Measurements from ENCODE around the gene CFAP210. TPM values are rescaled to one million over a fixed set of nuclear protein-coding genes. Genes with fewer than 3 reads are reported as not detected.

The CFAP210 gene, protein sequence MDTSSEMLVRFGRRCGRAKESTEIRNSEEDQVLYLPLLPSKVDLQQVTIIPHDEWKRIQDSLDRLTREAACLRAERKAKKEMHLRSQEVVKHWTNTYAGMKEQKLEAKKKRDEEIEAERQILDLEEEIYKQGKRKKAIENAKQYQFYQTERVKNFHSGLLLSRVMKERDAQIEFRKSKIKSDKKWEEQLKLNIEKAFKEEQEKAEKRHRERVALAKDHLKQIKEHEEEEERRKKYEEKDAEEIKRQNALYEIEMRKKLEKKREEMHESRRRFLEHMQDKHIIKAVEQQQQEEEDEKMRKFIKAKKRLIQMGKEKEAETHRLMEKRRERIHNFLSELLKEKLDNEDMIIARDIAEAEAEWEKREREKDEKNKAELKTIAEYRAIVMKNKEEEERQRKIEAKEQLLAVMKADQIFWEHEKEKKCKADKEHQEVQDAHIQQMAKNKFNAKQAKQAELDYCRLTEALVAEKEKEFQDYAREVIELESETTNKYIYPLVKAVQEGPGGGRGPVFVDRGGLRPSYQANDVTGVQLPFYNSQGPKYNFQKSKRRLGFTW
- total RNA-seq (ENCODE audit: unreplicated experiment) = 0.41 TPM
- long read RNA-seq, partial matches to known transcripts = 0 of 4 reads
- long read RNA-seq, other reads (novel, unspliced or antisense) = 4 of 4 reads

DNA sequence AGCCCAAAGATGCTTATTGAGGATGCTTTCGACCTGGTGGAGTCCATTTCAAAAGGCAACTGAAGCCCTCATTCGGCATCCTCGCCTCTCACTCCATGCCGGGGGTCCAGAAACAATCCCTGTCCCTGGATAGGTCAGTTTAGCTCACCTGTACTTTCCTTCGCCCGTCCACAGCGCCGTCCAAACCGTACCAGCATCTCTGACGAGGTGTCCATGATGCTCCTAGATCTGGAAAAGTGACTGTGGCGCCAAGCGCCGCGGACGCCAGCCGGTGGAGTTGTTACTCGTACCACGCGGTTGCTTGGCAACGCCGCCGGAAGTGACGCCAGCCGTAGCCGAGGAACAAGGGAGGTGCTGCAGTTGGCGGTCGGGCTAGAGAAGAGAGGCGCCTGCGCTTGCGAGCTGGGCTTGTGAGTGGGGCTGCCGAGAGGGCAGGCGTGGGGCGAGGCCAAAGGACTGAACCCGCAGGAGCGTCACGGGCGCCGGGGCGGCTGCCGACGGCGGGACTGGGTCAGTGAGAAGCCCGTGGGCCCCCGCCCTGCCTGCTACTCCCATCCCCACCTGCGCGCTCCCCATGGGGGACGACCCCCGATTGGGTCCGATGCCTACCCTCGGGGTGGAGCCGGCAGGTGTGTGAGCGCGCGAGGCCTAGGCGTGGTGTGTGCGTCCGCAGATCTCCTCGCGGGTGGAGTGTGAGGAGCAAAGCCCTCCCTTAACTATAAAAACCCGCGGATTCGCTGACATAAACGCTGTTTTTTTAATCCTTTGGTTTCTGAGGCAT, at the start of gene CFAP210, which contains the start of gene PHOSPHO2:
CFAP210 (minus strand) TSS at position 293 of the 781 bp plus-strand sequence; CDS start at position 215, 78 bp downstream.
PHOSPHO2 (plus strand) TSS at position 357 of the 781 bp plus-strand sequence. CDS start 6,503 bp downstream, outside the sequence.
- TF ChIP-seq, protein P1, sequence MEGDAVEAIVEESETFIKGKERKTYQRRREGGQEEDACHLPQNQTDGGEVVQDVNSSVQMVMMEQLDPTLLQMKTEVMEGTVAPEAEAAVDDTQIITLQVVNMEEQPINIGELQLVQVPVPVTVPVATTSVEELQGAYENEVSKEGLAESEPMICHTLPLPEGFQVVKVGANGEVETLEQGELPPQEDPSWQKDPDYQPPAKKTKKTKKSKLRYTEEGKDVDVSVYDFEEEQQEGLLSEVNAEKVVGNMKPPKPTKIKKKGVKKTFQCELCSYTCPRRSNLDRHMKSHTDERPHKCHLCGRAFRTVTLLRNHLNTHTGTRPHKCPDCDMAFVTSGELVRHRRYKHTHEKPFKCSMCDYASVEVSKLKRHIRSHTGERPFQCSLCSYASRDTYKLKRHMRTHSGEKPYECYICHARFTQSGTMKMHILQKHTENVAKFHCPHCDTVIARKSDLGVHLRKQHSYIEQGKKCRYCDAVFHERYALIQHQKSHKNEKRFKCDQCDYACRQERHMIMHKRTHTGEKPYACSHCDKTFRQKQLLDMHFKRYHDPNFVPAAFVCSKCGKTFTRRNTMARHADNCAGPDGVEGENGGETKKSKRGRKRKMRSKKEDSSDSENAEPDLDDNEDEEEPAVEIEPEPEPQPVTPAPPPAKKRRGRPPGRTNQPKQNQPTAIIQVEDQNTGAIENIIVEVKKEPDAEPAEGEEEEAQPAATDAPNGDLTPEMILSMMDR (IDR thresholded peaks at IDR 0.05; ENCODE audit: unreplicated experiment) = no peak
- peaks cover 18% of the 10 kb centered on the region for H3K4me1 Mint-ChIP-seq (ENCODE audit: unreplicated experiment)
- DNase-seq (ENCODE audit: low spot score) = peak; percentile 98
- peaks cover 5% of the 10 kb centered on the region for H3K36me3 Mint-ChIP-seq (ENCODE audit: low read depth, unreplicated experiment)
- no peaks in the 10 kb centered on the region for H3K9me3 Mint-ChIP-seq (ENCODE audit: unreplicated experiment)
- H3K27ac Mint-ChIP-seq (ENCODE audit: unreplicated experiment) = peak within 1 kb of the TSS; percentile 97
- peaks cover 10% of the 10 kb centered on the region for H3K27me3 Mint-ChIP-seq (ENCODE audit: unreplicated experiment)
- H3K4me3 Mint-ChIP-seq (ENCODE audit: unreplicated experiment) = peak within 1 kb of the TSS; percentile 94

DNA sequence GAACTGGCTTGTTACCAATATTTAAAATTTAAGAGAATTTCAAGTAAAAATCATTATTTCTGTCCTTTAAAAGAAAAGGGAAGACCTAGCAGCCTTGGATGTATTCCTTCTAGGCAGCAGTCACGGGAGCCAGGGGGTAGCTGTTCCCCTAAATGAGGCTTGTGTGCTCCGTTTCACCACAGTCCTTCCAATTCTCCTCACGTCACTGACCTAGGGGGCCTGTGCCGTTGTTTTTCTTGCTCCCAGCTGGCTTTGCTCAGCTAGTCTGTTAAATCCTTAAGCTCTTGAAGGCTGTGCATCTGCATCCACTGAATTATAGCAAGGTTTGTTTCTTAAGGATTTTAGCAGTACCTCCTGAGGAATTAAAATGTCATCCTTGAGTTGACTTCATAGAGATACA, 49.3 kb upstream of the CFAP210 start:
- Mint-ChIP-seq H3K27me3 (ENCODE audit: unreplicated experiment) (no peaks in the 10 kb centered on the region), H3K27ac (ENCODE audit: unreplicated experiment) (no peak overlapping the region), H3K4me3 (ENCODE audit: unreplicated experiment) (no peak overlapping the region), H3K4me1 (ENCODE audit: unreplicated experiment) (peaks cover 2% of the 10 kb centered on the region), H3K36me3 (ENCODE audit: low read depth, unreplicated experiment) (peaks cover 41% of the 10 kb centered on the region), H3K9me3 (ENCODE audit: unreplicated experiment) (no peaks in the 10 kb centered on the region)
- TF ChIP-seq, protein P1 (IDR thresholded peaks at IDR 0.05; ENCODE audit: unreplicated experiment) = no peak
- DNase-seq (ENCODE audit: low spot score) = no peak

DNA sequence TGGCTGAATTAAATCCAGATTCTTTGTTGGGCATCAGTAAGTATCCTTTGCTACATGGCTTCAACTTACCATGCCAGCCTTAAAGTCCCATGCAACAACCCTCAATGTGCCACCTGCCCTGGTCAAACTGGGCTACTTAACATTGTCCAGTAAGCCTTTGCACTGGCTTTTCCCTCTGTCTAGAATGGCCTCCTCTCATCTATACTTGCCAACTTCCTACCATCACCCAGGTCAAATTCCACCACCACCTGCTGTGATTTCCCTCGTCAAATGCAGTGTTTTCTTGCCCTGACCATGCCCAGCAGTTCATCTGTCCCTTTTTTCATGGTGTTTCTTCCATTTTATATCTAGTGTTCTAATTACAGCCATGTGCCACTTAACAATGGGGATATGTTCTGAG, 45.1 kb upstream of the CFAP210 start:
- H3K27me3 Mint-ChIP-seq (ENCODE audit: unreplicated experiment) = peaks cover 4% of the 10 kb centered on the region
- peaks cover 21% of the 10 kb centered on the region for H3K36me3 Mint-ChIP-seq (ENCODE audit: low read depth, unreplicated experiment)
- DNase-seq (ENCODE audit: low spot score) = no peak
- no peak overlapping the region for H3K27ac Mint-ChIP-seq (ENCODE audit: unreplicated experiment)
- no peak overlapping the region for H3K4me3 Mint-ChIP-seq (ENCODE audit: unreplicated experiment)
- H3K9me3 Mint-ChIP-seq (ENCODE audit: unreplicated experiment) = no peaks in the 10 kb centered on the region
- TF ChIP-seq, protein P1 (IDR thresholded peaks at IDR 0.05; ENCODE audit: unreplicated experiment) = no peak
- peaks cover 21% of the 10 kb centered on the region for H3K4me1 Mint-ChIP-seq (ENCODE audit: unreplicated experiment)

DNA sequence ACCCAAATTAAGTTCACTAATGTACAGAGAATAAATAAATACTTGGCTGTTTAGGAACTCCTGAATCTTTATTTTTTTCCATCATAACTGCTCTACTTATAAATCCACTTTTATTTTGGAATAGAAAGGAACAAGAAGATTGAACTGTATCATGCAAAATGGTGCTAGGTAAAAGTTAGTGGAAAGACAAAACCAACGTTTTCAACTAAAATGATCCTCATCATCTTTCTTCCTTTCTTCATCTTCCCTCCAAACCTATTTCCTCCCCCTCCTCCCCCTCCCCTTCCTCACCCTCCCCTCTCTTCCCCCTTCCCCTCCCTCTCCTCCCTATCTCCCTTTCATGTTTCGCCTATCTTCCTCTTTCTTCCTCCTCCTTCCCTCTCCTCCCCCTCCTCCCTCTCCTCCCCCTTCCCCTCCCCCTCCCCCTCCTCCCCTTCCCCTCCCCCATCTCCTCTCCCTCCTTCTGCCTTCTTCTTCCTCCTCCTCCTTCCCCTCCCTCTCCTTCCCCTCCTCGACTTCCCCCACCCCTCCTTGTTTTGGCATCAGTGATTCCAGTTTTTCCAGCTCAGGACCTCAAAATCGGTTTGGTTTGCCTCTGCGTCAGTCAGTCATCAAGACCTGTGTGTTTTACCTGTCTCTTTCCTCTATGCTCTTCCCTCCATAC, 44.5 kb upstream of the CFAP210 start:
- Mint-ChIP-seq H3K9me3 (ENCODE audit: unreplicated experiment) (no peaks in the 10 kb centered on the region), H3K36me3 (ENCODE audit: low read depth, unreplicated experiment) (peaks cover 16% of the 10 kb centered on the region), H3K27me3 (ENCODE audit: unreplicated experiment) (peaks cover 5% of the 10 kb centered on the region), H3K4me1 (ENCODE audit: unreplicated experiment) (peaks cover 21% of the 10 kb centered on the region), H3K4me3 (ENCODE audit: unreplicated experiment) (no peak overlapping the region), H3K27ac (ENCODE audit: unreplicated experiment) (no peak overlapping the region)
- TF ChIP-seq, protein P1 (IDR thresholded peaks at IDR 0.05; ENCODE audit: unreplicated experiment) = no peak
- DNase-seq (ENCODE audit: low spot score) = no peak
